ENCODE data around the gene EXD3. TPM values are rescaled to one million over a fixed set of nuclear protein-coding genes. Genes with fewer than 3 reads are reported as not detected.

Gene EXD3
- total and polyA plus RNA-seq, 2 of the 13 experiments (the other 11 are each of a cell fraction or from before 2014, with no cell fraction given), result 2.7 to 4.8 TPM

- TF ChIP-seq, protein P1, sequence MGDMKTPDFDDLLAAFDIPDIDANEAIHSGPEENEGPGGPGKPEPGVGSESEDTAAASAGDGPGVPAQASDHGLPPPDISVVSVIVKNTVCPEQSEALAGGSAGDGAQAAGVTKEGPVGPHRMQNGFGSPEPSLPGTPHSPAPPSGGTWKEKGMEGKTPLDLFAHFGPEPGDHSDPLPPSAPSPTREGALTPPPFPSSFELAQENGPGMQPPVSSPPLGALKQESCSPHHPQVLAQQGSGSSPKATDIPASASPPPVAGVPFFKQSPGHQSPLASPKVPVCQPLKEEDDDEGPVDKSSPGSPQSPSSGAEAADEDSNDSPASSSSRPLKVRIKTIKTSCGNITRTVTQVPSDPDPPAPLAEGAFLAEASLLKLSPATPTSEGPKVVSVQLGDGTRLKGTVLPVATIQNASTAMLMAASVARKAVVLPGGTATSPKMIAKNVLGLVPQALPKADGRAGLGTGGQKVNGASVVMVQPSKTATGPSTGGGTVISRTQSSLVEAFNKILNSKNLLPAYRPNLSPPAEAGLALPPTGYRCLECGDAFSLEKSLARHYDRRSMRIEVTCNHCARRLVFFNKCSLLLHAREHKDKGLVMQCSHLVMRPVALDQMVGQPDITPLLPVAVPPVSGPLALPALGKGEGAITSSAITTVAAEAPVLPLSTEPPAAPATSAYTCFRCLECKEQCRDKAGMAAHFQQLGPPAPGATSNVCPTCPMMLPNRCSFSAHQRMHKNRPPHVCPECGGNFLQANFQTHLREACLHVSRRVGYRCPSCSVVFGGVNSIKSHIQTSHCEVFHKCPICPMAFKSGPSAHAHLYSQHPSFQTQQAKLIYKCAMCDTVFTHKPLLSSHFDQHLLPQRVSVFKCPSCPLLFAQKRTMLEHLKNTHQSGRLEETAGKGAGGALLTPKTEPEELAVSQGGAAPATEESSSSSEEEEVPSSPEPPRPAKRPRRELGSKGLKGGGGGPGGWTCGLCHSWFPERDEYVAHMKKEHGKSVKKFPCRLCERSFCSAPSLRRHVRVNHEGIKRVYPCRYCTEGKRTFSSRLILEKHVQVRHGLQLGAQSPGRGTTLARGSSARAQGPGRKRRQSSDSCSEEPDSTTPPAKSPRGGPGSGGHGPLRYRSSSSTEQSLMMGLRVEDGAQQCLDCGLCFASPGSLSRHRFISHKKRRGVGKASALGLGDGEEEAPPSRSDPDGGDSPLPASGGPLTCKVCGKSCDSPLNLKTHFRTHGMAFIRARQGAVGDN (CRISPR knock-in tag; IDR thresholded peaks at IDR 0.05), result peak; percentile 100
- peak; percentile 84 for TF ChIP-seq KLF9 (CRISPR knock-in tag; IDR thresholded peaks at IDR 0.05; ENCODE audit: low read depth)
- peak; percentile 59; the same call in 1 of the 2 replicates for TF ChIP-seq MIER2 (CRISPR knock-in tag; IDR thresholded peaks at IDR 0.05)
- 0 out of 2 replicates have a peak, but pooled peaks have one; percentile 22 for TF ChIP-seq ZNF549 (CRISPR knock-in tag; IDR thresholded peaks at IDR 0.05)
- TF ChIP-seq ZNF788 (CRISPR knock-in tag; IDR thresholded peaks at IDR 0.05; ENCODE audit: borderline replicate concordance), result peak; percentile 81
- TF ChIP-seq SALL2 (CRISPR knock-in tag; IDR thresholded peaks at IDR 0.05), result peak; percentile 81
- peak; percentile 76 for TF ChIP-seq ZMYM4 (CRISPR knock-in tag; IDR thresholded peaks at IDR 0.05)
- no peak for TF ChIP-seq TCF12 (IDR thresholded peaks at IDR 0.05)
- TF ChIP-seq TCF12 (CRISPR knock-in tag; IDR thresholded peaks at IDR 0.05), result peak; percentile 74; the same call in 1 of the 2 replicates
- TF ChIP-seq POLR2A (IDR thresholded peaks at IDR 0.05; ENCODE audit: insufficient read depth in 1 of 2, low read depth in 2 of 2, low read length in 2 of 2), result peak in 1 of 2 experiments; percentile 68; a peak in 2 of 4 replicates
- peak; percentile 50 for TF ChIP-seq BCL6 (CRISPR knock-in tag; IDR thresholded peaks at IDR 0.05)
- no peak for TF ChIP-seq SNRNP70 (IDR thresholded peaks at IDR 0.05; ENCODE audit: low read depth, low read length)
- 0 out of 2 replicates have a peak, but pooled peaks have one; percentile 74 for TF ChIP-seq SMAD1 (CRISPR knock-in tag; IDR thresholded peaks at IDR 0.05; ENCODE audit: borderline replicate concordance, low read depth)
- peak; percentile 82; the same call in 1 of the 2 replicates for TF ChIP-seq ZNF230 (CRISPR knock-in tag; IDR thresholded peaks at IDR 0.05)
- no peak for TF ChIP-seq PHB2 (IDR thresholded peaks at IDR 0.05; ENCODE audit: partially characterized antibody)
- TF ChIP-seq IRF2 (CRISPR knock-in tag; IDR thresholded peaks at IDR 0.05), result peak; percentile 78
- no peak; the same call in 1 of the 2 replicates for TF ChIP-seq ISL2 (CRISPR knock-in tag; IDR thresholded peaks at IDR 0.05)
- TF ChIP-seq, protein P2, sequence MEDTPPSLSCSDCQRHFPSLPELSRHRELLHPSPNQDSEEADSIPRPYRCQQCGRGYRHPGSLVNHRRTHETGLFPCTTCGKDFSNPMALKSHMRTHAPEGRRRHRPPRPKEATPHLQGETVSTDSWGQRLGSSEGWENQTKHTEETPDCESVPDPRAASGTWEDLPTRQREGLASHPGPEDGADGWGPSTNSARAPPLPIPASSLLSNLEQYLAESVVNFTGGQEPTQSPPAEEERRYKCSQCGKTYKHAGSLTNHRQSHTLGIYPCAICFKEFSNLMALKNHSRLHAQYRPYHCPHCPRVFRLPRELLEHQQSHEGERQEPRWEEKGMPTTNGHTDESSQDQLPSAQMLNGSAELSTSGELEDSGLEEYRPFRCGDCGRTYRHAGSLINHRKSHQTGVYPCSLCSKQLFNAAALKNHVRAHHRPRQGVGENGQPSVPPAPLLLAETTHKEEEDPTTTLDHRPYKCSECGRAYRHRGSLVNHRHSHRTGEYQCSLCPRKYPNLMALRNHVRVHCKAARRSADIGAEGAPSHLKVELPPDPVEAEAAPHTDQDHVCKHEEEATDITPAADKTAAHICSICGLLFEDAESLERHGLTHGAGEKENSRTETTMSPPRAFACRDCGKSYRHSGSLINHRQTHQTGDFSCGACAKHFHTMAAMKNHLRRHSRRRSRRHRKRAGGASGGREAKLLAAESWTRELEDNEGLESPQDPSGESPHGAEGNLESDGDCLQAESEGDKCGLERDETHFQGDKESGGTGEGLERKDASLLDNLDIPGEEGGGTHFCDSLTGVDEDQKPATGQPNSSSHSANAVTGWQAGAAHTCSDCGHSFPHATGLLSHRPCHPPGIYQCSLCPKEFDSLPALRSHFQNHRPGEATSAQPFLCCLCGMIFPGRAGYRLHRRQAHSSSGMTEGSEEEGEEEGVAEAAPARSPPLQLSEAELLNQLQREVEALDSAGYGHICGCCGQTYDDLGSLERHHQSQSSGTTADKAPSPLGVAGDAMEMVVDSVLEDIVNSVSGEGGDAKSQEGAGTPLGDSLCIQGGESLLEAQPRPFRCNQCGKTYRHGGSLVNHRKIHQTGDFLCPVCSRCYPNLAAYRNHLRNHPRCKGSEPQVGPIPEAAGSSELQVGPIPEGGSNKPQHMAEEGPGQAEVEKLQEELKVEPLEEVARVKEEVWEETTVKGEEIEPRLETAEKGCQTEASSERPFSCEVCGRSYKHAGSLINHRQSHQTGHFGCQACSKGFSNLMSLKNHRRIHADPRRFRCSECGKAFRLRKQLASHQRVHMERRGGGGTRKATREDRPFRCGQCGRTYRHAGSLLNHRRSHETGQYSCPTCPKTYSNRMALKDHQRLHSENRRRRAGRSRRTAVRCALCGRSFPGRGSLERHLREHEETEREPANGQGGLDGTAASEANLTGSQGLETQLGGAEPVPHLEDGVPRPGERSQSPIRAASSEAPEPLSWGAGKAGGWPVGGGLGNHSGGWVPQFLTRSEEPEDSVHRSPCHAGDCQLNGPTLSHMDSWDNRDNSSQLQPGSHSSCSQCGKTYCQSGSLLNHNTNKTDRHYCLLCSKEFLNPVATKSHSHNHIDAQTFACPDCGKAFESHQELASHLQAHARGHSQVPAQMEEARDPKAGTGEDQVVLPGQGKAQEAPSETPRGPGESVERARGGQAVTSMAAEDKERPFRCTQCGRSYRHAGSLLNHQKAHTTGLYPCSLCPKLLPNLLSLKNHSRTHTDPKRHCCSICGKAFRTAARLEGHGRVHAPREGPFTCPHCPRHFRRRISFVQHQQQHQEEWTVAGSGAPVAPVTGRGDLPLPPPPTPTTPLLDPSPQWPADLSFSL (CRISPR knock-in tag; IDR thresholded peaks at IDR 0.05), result peak; percentile 60
- TF ChIP-seq SAP130 (CRISPR knock-in tag; IDR thresholded peaks at IDR 0.05; ENCODE audit: low read depth), result peak; percentile 88
- no peak for TF ChIP-seq ZNF333 (CRISPR knock-in tag; IDR thresholded peaks at IDR 0.05; ENCODE audit: borderline replicate concordance)
Observed at GRCh38 chr9:137454597-137455358, 31.8 kb upstream of the EXD3 start (continued).
